HG03432 (cell line): ENCODE results near the gene ALKBH7.

Experiments used
- ATAC-seq: cut with Tn5 transposase; IDR thresholded peaks from one replicate; pipeline ENCODE4 v1.9.1; 2021; ENCODE audit warnings: mild to moderate bottlenecking, moderate library complexity; ENCODE audit not compliant: unreplicated experiment

The ALKBH7 gene

GRCh38 chr19:6362351-6362801 is 10.2 kb upstream of the ALKBH7 start:
- ATAC-seq, result no peak

DNA sequence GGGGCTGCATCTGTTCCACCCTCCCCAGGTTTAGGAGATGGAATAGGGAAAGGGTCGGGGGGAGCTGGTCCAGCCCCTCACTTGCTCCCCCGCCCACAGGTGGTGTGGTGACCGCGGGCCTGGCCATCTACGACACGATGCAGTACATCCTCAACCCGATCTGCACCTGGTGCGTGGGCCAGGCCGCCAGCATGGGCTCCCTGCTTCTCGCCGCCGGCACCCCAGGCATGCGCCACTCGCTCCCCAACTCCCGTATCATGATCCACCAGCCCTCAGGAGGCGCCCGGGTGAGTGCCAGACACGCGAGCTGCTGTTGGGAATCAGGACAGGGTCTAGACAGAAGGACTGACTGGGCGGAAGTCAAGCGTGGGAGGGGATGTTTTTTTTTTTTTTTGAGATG is 8.2 kb upstream of the ALKBH7 start:
- ATAC-seq, result no peak

DNA sequence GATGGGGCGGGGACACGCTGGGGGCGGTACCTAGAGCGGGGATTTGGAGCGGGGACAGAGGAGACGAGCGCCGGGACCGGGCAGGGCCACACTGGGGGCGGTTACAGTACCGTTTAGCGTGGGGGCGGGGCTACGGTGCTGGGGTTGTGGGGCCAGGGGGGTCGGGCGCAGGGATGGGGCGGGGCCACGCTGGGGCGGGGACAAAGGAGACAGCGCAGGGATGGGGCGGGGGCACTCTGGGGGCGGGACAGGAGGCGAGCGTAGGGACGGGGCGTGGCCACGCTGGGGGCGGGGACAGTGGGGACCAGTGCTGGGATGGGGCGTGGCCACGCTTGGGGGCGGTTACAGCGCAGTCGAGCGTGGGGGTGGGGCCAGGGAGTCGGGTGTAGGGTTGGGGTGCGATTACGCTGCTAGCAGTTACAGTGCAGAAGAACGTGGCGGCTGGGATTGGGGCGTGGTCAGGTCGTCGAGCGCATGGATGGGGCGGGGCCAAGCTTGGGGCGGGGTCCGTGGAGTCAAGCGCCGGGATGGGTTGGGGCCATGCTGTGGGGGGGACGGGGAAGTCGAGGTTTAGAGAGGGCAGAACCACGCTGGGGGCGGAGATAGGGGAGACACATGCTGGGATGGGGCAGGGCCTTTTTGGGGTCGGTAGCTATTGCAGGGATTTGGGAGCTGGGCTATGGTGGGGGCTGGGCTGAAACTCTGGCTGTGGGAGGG is 660 bp downstream of the ALKBH7 start:
- peak; percentile 54 for ATAC-seq

- ATAC-seq, result no peak
Observed at GRCh38 chr19:6373813-6374108, 1.2 kb downstream of the ALKBH7 start.

DNA sequence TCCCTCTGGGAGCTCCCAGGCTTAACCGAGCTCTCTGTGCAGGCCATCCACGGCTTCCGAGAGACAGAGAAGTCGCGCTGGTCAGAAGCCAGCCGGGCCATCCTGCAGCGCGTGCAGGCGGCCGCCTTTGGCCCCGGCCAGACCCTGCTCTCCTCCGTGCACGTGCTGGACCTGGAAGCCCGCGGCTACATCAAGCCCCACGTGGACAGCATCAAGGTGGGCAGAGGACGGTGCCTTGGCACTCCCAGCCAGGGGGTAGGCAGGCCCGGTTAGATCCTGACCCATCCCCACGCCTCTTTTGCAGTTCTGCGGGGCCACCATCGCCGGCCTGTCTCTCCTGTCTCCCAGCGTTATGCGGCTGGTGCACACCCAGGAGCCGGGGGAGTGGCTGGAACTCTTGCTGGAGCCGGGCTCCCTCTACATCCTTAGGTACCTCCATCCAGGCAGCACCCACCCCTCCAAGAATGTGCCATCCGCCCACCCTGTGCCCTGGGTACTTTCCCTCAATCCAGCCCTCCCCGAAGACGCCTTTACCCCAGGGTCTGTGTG is 1.6 kb downstream of the ALKBH7 start:
- no peak for ATAC-seq

DNA sequence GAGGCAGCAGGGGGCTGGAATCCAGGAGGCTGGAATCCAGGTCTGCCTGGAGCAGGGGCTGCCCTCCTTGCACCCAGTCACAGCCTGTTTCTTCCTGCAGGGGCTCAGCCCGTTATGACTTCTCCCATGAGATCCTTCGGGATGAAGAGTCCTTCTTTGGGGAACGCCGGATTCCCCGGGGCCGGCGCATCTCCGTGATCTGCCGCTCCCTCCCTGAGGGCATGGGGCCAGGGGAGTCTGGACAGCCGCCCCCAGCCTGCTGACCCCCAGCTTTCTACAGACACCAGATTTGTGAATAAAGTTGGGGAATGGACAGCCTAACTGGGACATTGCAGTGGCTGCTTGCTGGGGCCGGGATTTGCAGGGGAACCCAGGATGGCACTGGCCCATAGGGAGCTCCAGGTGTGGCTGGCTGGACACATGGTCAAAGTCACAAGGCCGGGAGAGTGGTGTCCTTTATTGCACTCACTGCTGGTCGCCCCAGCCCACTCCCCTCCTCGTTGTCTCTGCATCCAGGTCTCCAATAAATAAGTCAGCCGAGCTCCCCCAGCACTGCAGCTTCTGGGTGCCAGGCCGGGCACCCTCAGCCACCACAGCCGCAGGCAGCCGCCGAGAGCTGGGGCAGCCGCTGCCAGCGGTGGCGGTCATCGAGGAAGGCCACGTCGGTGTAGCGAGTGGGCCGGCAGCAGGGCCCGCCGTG is 2.3 kb downstream of the ALKBH7 start:
- ATAC-seq, result no peak

- ATAC-seq, result no peak
Observed at GRCh38 chr19:6375411-6376010, 2.9 kb downstream of the ALKBH7 start, which contains the start of gene PSPN. Gene PSPN, minus strand, starts transcription at chr19:6375933. Its CDS starts 84 bp downstream, at chr19:6375849.

GRCh38 chr19:6376512-6377190 is 4.1 kb downstream of the ALKBH7 start:
- no peak for ATAC-seq

DNA sequence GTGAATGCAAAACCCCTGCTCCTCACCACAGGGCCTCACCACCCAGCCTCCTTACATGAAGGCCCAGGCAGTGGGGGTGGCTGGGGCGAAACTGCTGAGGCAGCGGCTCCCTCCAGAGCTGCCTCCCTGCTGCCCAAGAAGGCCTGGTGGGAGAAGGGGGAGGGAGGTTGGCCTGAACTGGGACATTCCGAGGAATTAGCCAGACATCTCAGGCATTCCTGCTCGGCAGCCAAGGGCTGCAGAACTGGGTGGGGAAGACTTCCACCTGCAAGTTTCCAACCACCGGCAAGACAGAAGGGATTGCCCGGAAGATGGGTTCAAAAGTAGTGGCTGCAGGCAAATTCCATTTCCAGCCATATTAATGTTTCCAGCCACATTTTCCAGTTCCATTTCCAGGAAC is 5.4 kb downstream of the ALKBH7 start:
- ATAC-seq, result no peak

DNA sequence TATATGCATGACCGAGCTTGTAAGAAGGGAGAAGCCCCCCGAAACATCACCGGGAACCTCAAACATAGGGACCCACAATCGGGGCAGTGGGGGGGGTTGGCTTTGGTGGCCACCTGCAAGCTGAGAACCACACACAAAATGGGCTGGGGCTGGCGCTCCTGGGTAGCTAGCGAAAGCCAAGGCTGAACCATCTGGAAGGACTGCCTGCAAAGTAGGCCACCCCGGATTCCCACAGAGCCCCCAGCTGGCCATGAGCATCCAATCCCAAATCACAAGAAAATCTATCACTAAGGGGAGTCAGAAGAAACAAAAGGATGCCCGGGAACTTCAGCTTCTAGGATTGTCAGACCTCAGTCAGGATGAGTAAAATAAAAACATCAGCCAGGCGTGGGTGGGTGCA is 5.9 kb downstream of the ALKBH7 start:
- ATAC-seq, result no peak

DNA sequence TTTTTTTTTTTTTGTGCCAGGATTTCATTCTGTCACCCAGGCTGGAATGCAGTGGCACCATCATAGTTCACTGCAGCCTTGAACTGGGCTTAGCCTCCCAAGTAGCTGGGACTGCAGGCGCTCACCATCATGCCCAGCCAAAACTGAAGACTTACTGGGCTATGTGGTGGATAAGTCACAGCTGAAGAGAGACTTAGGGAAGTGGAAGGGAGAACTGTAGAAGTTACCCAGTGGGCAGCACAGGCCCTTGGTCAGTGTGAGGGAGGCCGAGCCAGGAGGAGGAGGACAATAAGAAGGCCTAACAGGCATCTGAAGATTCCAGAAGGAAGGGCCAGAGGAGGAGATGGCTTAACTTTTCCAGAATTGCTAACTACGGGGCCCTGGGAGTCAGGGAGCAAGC is 7.2 kb downstream of the ALKBH7 start:
- no peak for ATAC-seq

DNA sequence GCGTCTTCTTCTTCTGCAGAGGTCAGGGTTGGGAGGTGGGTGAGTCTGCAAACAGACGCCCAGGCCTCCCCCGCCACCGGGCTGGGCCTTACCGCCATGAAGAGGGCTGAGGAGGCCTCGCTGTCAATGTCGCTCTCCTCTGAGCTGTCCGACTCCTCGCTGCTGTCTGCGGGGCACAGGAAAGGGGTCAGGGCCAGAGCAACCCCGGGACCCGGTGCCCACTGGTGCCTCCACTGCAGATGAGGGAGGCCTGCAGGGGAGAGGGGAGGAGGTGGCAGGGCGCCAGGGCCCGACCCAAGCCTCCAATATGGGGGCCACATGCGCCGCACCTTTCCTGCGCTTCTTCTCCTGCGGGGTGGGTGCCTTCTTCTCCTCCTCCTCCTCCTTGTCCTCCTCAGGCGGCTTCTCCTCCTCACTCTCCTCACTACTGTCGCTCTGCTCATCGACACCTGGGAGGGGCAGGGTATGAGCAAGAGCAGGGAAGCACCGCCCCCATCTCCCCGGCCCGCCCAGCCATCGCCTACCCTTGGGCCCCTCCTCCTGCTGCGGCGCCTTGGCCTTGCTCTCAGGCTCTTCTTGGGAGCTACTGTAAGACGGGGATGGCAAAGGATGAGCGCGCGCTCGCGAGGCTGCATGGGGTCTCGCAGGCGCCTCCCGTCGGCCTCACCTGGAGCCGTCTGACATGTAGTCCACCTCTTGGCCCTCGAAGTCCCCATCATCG is 8.6 kb downstream of the ALKBH7 start:
- ATAC-seq, result no peak

DNA sequence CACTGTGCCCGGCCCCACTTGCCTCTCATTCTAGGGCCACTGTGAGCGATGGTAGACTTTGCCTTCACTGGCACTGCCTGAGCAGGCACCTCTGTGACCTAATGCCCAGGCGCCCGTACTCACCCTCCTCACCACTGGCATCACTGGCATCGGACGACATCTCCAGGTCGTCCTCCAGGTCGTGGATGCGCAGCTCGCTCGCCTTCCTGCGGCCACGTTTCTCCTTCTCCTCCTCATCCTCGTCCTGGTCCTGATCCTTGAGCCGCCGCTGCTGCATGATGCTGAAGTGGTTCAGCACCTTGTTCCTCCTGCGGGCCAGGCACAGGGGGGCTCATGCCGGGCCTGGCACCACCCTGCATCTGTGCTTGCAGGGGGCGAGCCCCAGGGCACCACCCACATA is 10.6 kb downstream of the ALKBH7 start:
- ATAC-seq, result no peak

DNA sequence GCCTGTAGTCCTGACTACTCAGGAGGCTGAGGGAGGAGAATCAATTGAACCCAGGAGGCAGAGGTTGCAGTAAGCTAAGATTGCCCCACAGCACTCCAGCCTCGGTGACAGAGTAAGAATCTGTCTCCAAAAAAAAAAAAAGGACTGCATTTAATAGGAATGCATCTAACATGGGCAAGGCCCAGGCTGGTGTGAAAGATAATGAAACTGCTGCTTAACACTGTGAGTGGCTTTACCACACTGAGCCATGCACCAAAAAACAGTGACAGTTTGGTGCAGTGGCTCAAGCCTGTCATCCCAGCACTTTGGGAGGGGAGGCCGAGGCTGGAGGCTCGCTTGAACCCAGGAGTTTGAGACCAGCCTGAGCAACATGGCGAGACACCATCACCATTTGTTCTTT is 11.8 kb downstream of the ALKBH7 start:
- no peak for ATAC-seq

DNA sequence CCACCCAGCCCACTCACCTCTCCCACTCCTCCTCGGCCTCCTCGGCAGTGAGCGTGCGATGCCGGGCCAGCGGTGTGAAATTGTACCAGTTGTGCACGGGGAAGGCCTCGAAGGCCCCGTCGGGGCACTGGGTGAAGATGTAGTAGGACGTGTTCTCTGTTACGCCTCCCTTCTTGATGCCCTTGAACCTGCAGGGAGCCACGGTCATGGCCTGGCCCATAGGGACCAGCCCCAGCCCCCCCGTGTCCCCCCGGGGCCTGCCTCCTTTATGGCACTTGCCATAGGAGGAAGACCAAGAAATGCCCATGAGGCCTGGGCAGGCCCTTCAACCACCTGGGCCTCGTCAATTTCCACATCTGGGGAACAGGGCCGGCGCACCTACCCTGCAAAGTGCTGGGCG is 14.8 kb downstream of the ALKBH7 start:
- ATAC-seq, result no peak

DNA sequence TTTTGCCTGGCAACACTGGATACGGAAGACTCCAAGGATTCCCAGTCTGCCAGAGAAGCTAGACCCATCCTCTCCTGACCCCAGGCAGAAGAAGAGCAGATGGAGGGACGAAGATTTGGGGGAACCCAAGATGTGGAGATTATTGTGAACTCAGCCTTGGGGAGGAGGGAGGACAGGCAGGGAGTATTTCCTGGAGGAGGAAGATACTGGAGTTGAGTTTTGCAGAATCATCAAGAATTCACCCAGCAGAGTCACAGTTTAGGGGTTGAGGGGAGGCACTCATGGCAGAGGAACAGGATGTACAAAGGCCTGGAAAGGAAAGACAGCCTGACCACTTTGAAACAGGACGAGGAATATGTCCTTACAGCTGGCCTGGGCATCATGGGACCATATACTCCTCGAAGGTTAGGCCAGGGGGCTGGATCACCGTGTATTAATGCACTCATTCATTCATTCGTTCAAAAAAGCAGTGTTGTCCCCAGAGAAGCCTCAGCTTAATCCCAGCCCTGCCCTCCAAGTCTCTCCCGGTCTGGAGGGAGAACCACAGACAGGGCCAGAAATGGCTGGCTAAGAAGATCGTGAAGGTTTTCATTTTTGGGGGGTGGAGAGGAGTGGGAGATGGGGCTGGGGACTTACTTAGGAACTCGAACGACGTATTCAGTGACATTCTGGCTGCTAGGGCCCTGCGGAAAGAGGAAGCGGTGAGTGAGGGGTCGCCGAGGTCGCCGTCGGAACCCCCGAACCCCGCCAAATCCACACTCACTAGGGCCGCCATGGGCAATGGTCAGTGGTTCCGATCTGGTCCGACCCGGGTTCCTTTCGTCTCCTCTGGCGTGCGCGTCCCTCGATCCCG is 19.9 kb downstream of the ALKBH7 start:
- ATAC-seq, result no peak

DNA sequence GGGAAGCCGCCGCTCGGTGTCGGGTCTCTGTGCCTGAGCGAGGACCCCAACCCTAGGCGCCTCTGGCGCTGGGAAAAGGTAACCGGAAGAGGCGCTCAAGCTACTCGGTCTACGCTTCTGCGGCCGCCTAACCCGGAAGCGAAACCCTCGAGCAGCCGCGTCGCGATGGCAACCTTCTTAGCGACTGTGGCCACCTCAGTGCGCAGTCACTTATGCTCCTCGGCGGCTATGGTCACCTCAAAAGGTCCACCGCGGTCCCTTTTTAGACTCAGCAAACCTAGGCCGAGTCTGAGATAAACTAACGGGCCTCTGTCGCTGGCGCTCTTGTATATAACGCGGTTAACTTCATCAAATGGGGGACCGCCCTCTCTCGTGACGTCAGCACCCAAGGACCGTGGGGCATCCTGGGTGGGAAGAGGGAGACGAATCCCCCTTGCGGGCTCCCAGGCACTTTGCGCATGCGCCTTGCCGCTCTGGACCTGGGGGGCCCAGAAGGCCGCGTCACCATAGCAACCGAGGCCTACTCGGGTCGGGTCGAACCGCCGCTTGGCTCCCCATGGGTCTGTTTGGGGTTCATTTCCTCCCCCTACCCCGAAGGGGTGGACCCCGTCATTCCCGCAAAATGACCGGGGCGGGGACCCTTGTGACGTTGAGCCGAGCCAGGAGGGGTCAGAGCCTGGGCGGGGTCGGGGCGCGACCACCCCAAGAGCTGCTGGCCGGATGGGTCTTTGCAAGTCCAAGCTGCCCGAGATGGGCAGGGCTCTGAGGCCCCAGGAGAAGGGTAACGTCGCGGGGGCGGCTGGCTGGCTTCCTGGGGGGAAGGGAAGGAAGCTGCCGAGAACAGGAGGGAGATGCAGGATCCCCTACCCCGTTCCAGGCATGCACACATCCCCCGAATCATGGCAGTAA is 20.7 kb downstream of the ALKBH7 start, which contains the start of gene GTF2F1:
GTF2F1 (minus strand) TSS at position 91 of the 909 bp plus-strand sequence. CDS start 169 bp downstream, outside the sequence.
- peak; percentile 75 for ATAC-seq

GRCh38 chr19:6393983-6394412 is 21.4 kb downstream of the ALKBH7 start:
- ATAC-seq, result no peak

- no peak for ATAC-seq
Observed at GRCh38 chr19:6394831-6395230, 22.2 kb downstream of the ALKBH7 start.
